HG02870 (cell line): Measurements from ENCODE around the gene TNP1.

Experiments
- ATAC-seq: cut with Tn5 transposase; IDR thresholded peaks from one replicate; pipeline ENCODE4 v1.9.1; 2021; ENCODE audit warnings: mild to moderate bottlenecking, moderate library complexity; ENCODE audit not compliant: unreplicated experiment

The TNP1 gene

GRCh38 chr2:216875862-216876261 lies 16.0 kb upstream of the TNP1 start:
- ATAC-seq, result no peak

- no peak for ATAC-seq
Observed at GRCh38 chr2:216873573-216873972, 13.7 kb upstream of the TNP1 start.

GRCh38 chr2:216872624-216873023 lies 12.8 kb upstream of the TNP1 start:
- ATAC-seq, result no peak

GRCh38 chr2:216872040-216872439 lies 12.2 kb upstream of the TNP1 start:
- no peak for ATAC-seq

- ATAC-seq, result no peak
Observed at GRCh38 chr2:216871333-216871934, 11.6 kb upstream of the TNP1 start.

GRCh38 chr2:216870508-216871332 lies 10.9 kb upstream of the TNP1 start:
- ATAC-seq, result no peak

- no peak for ATAC-seq
Observed at GRCh38 chr2:216866515-216867095, 6.7 kb upstream of the TNP1 start.

- no peak for ATAC-seq
Observed at GRCh38 chr2:216865658-216866057, 5.8 kb upstream of the TNP1 start.

GRCh38 chr2:216863946-216864345 lies 4.1 kb upstream of the TNP1 start:
- ATAC-seq, result no peak

GRCh38 chr2:216862628-216863398 lies 2.9 kb upstream of the TNP1 start:
- ATAC-seq, result no peak

GRCh38 chr2:216860426-216861137 lies 718 bp upstream of the TNP1 start:
- ATAC-seq, result no peak

GRCh38 chr2:216858312-216858711 lies 1.6 kb downstream of the TNP1 start:
- no peak for ATAC-seq

GRCh38 chr2:216857131-216857550 lies 2.7 kb downstream of the TNP1 start:
- no peak for ATAC-seq

GRCh38 chr2:216856406-216857065 lies 3.3 kb downstream of the TNP1 start:
- ATAC-seq, result no peak

GRCh38 chr2:216855605-216856004 lies 4.3 kb downstream of the TNP1 start:
- ATAC-seq, result no peak

- no peak for ATAC-seq
Observed at GRCh38 chr2:216855079-216855478, 4.8 kb downstream of the TNP1 start.

- no peak for ATAC-seq
Observed at GRCh38 chr2:216851486-216852090, 8.3 kb downstream of the TNP1 start.

GRCh38 chr2:216850665-216851322 lies 9.1 kb downstream of the TNP1 start:
- no peak for ATAC-seq

GRCh38 chr2:216849987-216850386 lies 9.9 kb downstream of the TNP1 start:
- ATAC-seq, result no peak
